ENCODE measurements around the gene KIF3A. TPM values are rescaled to one million over a fixed set of nuclear protein-coding genes. Genes with fewer than 3 reads are reported as not detected.
"Not testable (repeated sequence)": the region's sequence is repeated elsewhere in the genome, so short reads cannot be mapped to it uniquely, and the experiment has no call there.

The KIF3A gene
- total RNA-seq, 1 experiment from 2014 or later = 16.4 TPM

DNA sequence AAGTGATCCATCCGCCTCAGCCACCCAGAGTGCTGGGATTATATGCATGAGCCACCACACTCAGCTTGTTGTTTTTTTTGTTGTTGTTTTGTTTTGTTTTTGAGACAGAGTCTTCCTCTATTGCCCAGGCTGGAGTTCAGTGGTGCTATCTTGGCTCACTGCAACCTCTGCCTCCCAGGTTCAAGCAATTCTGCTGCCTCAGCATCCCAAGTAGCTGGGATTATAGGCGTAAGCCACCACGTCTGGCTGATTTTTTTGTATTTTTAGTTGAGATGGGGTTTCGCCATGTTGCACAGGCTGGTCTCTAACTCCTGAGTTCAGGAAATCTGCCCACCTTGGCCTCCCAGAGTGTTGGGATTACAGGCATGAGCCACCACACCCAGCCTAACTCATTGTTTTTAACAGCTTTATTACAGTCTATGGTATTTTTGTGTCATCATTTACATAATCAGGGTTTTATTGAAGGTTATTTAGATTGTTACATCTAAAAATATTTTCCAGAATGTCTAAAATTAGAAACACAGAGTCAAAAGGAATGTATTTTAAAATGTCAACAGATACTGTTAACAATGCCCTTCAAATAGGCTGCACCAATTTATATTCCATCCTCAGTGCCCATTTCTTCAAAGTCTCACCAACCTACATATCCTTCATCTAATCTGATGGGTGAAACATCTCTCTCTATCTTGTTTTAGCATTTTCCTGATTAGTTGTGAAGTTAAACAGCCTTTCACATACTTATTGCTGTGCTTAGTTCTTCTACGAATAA is 18.6 kb downstream of the KIF3A start:
- DNase-seq (ENCODE audit: low spot score) = no peak

DNA sequence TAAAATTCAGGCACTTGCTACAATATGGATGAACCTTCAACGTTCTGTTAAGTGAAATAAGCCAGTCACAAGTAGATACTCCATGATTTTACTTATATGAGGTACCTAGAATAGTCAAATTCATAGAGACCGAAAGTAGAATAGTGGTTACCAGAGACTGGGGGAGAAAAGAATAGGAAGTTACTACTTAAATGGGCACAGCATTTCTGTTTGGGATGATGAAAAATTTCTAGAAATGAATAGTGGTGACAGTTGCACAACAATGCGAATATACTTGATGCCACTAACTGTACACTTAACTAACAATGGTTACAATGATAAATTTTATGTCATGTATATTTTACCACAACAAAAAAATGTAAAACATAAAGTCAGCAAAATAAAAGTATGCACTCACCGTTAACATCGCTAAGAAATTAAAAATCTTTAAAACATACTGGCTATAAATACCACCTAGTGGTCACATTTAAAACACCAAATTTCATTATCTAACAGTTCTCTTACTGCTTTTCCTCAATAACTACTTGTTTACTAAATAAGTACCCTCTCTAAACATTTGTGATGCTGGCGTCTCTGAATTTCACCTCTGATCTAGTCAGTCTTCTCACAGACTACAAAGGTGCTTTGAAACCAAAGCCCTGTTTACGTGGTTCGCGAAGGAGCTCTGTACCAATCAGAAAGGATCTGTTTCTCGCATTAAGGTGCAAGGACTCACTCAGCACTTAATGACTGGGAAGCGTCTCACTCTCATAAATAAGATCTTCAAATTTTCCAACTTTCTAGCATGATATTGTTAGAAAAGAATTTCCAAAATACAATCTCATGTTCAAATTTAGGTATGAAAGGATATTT is 22.7 kb downstream of the KIF3A start:
- peak; percentile 16 for DNase-seq (ENCODE audit: low spot score)

- DNase-seq (ENCODE audit: low spot score) = no peak
These were observed 28.7 kb downstream of the KIF3A start for GRCh38 chr5:132708645-132709044.

DNA sequence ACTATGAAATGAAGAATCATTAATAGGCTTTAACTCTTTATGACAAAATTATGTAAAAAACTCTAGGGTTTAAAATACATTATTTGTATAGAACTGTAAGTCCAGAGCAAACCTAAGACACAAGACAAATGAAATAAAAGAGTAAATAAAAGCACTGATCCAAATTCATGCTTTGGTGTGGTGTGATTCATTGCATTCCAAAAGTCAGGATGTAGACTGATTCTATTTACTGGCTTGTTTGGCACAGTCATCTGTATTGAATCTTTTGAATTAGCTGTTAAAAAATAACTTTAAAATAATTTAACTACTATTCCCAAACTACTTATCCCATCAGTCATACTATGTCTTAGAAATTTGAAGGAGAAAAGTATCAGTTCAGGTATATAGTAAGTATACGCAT is 32.5 kb downstream of the KIF3A start:
- DNase-seq (ENCODE audit: low spot score) = peak; percentile 27

DNA sequence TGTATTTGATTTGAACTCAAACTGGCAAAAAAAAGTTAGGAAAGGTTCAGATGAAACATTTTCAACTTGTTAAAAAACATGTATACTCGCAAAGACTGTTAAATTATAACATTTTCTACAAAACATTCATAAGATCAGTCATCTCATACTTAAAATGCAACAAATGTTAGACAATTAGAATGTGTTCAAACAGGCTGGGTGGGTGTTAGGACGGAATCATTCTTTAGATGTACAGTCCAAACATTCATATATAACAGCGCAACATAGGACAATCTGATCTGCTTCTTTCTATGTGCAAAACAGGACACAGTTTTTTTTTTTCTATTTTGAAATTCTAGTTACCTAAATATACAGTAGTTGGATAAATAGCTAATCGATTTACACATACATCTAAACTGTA is 41.4 kb downstream of the KIF3A start:
- no peak for DNase-seq (ENCODE audit: low spot score)

DNA sequence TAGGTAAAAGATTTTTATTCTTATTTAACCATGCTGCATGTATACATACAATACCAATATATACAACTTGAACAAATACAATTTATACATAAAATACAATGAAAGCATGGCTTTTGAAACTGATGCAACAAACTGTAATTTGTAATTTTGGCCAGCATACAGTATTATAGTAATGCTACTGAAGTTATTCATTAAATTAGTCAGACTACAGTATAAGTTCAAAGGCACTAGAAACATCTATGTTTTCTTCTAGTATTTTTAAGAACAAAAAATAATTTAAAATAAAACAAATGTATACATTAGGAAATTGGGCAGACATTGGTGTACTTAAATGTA is 44.7 kb downstream of the KIF3A start:
- no peak for DNase-seq (ENCODE audit: low spot score)

DNA sequence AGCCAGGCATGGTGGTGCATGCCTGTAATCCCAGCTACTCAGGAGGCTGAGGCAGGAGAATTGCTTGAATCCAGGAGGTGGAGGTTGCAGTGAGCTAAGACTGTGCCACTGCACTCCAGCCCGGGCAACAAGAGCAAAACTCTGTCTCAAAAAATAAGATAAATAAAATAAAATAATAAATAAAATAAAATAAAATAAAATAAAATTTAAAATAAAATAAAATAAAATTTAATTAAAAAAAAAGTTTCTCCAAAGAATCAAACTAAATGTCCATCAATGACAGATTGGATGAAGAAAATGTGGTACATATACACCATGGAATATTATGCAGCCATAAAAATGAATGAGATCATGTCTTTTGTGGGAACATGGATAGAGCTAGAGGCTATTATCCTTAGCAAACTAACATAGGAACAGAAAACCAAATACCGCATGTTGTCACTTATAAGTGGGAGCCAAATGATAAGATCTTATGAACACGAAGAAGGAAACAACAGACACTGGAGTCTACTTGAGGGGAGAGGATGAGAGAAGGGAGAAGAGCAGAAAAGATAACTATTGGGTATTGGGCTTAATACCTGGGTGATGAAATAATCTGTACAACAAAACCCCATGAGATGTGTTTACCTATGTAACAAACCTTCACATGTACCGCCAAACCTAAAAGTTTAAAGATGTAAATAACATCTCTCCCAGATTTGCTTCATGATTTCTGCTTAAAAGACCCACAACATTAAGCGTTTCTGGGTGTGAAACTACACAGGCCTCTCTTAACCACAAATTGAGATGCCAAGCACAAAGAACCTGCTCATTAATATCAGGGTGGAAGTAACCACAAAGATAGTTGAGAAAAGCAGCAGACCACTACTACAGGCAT is 45.4 kb downstream of the KIF3A start:
- not testable (repeated sequence) for DNase-seq (ENCODE audit: low spot score)

DNA sequence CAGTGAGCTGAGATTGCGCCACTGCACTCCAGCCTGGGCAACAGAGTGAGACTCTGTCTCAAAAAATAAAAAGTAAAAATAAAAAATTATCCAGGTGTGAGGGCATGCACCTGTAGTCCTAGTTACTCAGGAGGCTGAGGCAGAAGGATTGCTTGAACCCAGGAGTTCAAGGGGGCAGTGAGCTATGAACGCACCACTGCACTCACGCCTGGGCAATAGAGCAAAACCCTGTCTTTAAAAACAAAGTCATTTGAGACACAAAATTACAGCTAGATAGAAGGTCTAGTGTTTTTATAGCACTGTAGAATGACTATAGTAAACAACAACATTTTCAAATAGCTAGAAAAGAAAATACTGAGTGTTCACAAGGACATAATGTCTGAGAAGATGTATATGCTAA is 47.2 kb downstream of the KIF3A start:
- no peak for DNase-seq (ENCODE audit: low spot score)

- no peak for DNase-seq (ENCODE audit: low spot score)
These were observed 47.8 kb downstream of the KIF3A start for GRCh38 chr5:132689513-132689912.

DNA sequence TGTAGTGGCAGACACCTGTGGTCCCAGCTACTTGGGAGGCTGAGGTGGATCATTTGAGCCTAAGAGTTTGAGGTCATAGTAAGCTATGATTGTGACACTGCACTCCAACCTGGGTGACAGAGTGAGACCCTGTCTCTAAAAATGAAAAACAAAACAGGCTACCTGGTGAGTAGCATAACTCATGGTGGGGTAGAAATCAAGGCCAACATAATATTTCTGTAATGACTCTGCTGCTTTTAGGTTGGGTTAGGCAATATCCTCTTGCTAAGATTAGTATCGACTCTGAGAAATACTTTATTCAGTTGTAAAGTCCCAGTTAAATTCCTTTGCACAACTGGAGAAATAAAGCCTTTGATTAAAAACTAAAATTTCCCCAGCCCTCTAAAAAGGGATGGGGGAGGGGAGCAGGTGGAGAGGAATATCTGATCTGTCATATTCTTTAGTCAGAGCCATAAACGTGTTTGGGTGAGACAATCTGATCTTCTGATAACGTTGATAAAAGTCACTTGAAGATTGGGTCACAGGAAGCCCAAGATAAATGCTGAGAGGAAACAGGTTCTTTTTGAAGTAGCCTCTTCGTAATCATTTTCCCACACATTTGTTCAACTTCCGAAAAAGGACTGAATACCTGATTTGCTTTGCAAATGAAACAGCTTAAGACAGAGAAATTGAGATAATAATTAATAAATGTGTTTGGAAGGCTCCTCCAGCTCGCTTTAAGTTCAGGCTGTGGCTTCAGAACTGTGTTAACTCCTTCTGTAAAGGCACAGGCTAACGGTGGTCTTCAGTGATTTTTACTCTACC is 48.6 kb downstream of the KIF3A start:
- no peak for DNase-seq (ENCODE audit: low spot score)

DNA sequence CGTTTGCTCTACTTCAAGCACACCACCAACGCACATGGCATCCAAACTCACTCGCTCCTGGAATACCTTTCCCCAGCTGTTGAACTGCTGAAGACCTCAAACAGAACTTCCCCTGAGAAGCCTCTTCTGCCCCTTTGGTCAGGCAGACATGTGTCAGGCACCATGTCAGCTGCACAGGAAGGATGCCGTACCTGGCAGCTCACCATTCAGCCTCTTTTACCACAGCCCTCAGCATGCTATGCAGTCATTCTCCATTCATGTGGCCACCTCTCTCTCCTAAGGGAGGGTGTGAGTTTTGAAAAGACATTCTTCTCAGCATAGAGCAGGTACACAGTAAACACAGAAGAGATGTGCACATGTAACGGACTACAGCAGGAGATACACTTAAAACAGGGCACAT is 49.4 kb downstream of the KIF3A start:
- DNase-seq (ENCODE audit: low spot score) = no peak

- DNase-seq (ENCODE audit: low spot score) = no peak
These were observed 51.2 kb downstream of the KIF3A start for GRCh38 chr5:132686193-132686592.

- DNase-seq (ENCODE audit: low spot score) = no peak
These were observed 52.2 kb downstream of the KIF3A start for GRCh38 chr5:132684922-132685720.

GRCh38 chr5:132684491-132684890 is 52.9 kb downstream of the KIF3A start:
- no peak for DNase-seq (ENCODE audit: low spot score)

DNA sequence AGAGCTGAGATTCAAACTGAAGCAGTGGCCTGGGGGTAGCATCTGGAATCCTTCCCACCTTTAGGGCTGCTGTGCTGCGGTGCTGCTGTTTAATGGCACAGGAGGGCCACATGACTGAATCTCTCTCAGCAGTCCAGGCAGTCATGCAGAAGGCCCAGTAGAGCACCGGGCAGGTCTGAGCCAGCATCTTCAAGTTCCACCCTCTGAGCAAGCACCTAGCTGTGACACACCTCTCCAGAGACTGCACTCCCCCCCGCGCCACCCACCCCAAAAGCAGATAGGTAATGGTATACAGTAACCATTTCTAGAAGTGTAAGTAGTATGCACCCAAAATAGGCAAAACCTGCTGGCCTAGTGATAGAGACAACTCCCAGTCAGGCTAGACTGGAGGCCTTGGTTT is 55.4 kb downstream of the KIF3A start:
- DNase-seq (ENCODE audit: low spot score) = no peak

DNA sequence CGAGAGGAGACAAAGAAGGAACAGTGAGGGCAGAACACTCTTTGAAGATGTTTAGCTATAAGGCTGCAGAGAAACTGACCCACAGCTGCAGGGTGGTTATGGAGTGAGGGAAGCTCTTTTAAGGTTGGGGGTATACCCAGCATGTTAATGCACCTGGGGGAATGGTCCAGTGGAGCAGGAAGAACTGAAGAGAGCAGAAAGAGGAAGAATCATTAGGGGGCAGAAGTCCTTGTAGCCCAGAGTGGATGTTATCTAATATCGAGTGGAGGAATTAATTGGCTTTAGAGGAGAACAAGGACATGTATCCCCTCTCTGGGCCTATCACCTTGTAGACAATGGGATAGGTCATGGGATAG is 55.9 kb downstream of the KIF3A start:
- no peak for DNase-seq (ENCODE audit: low spot score)

GRCh38 chr5:132680780-132681475 is 56.4 kb downstream of the KIF3A start:
- no peak for DNase-seq (ENCODE audit: low spot score)

- DNase-seq (ENCODE audit: low spot score) = no peak
These were observed 57.5 kb downstream of the KIF3A start for GRCh38 chr5:132679717-132680380.

DNA sequence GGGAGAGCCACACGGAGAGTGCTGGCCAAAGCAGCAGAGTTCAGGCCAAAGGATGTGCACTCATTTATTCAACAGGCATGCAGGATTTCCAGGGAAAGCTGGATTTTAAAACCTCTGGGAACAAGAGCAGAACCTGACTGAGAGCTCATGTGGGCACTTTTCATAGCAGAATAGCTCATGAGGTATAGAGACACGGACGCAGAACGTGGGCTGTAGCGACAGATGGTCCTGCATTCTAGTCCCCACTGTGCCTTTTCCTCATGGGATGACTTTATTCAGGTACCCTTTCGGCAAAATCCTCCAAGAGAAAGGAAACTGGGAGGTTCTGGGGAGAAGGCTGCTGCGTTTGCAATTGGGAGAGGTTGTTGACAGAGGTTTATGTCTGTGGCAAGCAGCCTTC is 58.2 kb downstream of the KIF3A start:
- no peak for DNase-seq (ENCODE audit: low spot score)

GRCh38 chr5:132678735-132679134 is 58.6 kb downstream of the KIF3A start:
- no peak for DNase-seq (ENCODE audit: low spot score)
